ENCODE results near the gene POC5.
"Not testable (repeated sequence)": the region's sequence is repeated elsewhere in the genome, so short reads cannot be mapped to it uniquely, and the experiment has no call there.

The POC5 gene, protein sequence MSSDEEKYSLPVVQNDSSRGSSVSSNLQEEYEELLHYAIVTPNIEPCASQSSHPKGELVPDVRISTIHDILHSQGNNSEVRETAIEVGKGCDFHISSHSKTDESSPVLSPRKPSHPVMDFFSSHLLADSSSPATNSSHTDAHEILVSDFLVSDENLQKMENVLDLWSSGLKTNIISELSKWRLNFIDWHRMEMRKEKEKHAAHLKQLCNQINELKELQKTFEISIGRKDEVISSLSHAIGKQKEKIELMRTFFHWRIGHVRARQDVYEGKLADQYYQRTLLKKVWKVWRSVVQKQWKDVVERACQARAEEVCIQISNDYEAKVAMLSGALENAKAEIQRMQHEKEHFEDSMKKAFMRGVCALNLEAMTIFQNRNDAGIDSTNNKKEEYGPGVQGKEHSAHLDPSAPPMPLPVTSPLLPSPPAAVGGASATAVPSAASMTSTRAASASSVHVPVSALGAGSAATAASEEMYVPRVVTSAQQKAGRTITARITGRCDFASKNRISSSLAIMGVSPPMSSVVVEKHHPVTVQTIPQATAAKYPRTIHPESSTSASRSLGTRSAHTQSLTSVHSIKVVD

DNA sequence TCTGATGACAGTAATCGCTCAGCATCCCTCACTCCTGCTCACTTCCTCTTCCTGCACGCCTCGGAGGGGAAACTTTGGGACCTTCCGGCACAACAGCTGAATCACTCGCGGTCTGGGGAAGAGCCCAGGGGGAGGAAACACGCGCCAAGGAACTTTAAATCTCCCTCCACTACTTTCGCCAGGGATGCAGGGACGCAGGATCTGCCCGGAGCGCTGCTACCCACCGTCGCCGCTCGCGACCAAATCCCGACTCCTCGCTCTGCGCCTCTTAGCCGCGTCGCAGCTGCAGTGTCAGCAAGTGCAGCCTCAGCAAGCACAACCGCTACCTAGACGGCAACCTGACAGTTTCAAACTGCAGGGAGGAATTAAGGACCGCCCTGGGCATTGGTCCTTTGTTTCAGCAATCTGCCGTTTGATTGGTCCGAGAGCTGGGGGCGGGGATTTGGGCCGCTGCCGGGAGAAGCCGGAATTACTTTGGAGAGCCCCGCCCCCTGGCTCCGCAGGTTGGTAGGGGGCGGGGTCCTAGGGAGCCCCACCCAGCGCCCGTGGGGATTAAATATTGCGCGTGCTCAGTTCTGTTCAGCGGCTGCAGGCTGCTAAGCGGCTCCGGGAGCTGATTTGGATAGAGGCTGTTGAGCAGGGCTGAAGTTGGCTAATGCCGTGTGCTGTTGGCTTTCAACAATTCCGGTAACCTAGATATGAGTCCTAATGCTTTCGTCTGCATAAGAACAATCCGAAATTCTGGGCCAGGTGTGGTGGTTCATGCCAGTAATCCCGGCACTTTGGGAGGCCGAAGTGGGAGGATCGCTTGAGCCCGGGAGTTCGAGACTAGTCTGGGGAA is at the start of gene POC5:
Gene POC5 (minus strand): TSS at position 356 of the 841 bp plus-strand sequence. CDS start 4,500 bp downstream, outside the sequence.
- DNase-seq (ENCODE audit: low read depth, low spot score) = peak; percentile 98

DNA sequence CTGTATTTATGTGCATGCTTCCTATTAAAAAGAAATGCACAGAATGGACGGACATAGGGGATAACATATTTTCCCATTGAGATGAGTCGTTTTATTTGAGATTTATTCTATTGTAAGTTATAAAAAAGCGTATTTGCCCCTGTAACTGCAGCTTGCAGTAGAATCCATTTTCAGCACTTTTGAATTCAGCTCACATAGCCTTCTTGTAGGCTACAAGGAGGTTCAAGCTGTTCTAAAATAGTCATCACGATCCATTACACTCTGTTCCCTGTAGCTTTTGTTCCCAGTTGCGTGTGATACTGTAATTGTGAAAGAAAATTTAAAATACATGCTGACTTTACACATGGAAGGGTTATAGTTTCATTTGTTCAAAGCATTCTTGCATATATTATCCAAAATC is 40.9 kb upstream of the POC5 start:
- DNase-seq (ENCODE audit: low read depth, low spot score) = no peak

DNA sequence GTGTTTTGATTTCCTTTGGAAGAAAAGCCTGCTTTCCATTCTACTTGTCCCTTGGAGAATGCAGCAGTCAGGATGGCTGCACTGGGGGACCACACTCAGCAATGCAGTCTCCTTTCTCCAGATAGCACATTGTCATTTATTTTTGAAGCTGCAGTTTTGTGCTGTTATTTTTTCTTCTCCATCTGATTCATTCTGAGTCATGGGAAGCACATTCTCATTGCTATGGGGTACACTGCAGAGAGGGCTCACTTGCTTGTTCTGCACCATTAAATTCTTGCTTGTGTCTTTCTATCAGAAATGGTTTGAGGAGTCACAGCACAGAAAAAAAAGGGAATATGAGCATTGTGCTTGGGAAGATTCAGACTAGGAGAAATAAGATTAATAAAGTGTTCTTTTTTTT is 39.7 kb upstream of the POC5 start:
- DNase-seq (ENCODE audit: low read depth, low spot score) = peak; percentile 14

DNA sequence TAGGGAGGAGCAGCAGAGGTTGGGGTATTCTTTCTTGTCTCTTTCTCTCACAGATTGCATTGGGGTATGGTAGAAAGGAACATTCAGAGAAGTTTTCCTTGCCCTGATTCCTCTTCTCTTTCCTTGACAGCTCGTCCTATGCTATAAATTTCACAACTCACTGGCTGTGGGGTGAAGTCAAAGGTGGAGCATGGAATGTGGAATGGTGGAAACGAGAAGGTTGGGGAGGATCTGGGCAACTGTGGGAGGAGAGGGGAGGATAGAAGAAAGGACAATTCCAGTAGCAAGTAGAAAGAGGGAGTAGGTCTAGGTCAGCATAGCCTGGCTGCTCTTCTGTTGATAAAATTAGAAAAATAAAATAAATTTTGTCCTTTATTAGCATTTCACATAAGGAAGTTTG is 39.0 kb upstream of the POC5 start:
- no peak for DNase-seq (ENCODE audit: low read depth, low spot score)

DNA sequence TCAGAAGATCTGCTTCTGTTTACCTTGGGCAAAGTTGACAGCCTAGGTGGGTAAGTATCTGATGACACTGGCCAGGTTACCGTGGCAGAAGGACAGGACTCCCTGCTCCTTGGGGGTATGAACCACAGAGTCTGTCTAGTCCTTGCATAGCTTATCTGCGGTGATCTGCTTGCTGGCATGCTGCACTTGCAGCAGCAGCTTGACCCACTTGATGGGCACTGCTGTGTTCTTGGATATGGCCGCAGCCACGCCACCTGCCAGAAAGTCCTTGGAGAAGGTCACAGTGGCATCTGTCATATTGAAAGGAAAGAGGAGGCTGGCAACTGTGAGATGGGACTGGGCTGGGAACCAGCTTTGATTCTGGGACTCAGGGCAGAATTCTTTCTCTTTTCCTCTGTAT is 35.9 kb upstream of the POC5 start:
- no peak for DNase-seq (ENCODE audit: low read depth, low spot score)

DNA sequence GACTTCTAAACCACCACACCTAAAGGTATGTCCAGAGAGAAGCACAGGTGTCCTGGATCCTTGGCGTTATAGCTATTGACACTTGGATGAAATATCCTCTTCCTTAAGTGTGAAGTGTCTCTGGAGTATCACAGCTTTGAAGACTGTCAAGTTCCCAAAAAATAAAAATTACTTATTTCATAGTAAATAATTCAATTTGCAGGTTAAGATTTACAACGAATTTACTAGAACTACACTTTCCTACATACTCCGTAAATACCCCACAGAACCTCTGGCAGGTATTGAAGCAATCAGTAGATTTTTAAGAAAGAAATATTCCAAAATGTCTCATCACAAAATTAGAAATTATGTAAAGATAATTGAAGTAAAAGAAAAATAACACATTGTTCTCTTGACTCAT is 27.1 kb upstream of the POC5 start:
- no peak for DNase-seq (ENCODE audit: low read depth, low spot score)

DNA sequence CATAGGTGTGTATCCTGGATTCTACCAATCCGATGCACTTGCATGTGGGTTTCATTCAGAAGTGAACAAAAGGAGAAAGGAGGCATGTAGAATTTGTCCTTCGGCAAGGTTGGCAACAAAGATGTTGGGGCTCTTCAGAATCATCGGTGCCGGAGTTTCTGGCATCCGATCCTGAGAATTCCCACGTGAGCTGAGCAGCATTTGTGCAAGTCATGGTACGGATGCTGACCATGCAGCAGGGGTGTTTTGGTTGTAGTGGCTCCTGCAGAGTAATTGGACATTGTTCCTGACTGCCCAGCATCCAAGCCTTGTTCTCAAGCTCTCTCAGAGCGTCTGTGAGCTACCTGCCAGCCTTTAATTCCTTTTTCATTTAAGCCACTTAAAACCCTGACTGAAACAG is 19.0 kb upstream of the POC5 start:
- DNase-seq (ENCODE audit: low read depth, low spot score) = no peak

DNA sequence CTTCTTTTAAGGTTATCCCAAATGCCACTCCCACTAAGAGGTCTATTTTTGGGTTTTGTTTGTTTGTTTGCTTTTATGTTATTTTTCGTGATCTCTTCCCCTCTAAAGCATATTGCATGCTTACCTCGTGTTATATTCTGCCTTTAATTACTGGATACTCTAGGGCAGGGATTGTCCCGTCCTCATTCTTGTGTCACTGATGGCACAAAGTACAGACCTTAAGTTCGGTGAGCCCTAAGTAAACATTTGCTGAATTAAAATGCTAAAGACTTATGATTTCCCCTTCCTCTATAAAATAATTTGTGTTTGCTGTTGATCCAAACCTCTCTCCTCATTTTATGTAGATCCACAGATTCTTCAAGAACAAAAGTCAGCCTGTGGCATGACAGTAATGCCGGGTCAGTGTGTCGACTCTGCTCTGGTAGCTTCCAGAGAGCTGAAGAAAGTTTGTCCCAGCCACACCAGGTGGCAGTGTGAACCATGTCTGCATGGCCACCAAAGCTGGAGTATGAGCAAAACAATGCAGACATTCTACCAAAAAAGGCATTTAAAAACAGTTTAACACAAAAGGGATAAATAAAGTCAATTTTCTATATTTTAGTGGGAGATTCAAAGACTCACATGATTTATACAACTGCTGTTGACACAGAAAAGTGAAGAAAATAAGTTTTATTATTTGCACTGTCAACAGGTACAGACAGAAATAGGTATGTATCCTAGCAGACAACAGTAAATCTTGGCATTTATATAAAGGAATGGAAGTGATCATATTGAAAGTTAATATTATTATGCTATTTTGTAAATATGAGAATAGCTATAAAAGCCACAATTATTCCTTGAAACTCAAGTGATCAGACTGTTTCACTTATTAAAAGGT is 17.9 kb upstream of the POC5 start:
- peak; percentile 53 for DNase-seq (ENCODE audit: low read depth, low spot score)

DNA sequence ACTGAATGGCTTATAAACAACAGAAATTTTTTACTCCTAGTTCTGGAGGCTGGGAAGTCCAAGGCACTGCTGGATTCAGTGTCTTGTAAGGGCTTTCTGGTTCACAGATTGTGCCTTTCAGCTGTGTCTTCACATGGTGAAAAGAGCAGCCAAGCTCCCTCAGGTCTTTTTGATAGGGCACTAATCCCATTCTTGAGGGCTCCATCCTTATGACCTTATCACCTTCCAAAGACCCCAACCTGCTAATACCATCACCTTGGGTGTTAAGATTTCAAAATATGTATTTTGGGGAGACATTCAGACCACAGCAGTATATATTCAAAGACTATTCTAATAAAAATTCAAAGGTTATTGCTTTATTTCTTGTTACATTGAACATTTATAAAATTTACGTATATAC is 16.5 kb upstream of the POC5 start:
- DNase-seq (ENCODE audit: low read depth, low spot score) = no peak

DNA sequence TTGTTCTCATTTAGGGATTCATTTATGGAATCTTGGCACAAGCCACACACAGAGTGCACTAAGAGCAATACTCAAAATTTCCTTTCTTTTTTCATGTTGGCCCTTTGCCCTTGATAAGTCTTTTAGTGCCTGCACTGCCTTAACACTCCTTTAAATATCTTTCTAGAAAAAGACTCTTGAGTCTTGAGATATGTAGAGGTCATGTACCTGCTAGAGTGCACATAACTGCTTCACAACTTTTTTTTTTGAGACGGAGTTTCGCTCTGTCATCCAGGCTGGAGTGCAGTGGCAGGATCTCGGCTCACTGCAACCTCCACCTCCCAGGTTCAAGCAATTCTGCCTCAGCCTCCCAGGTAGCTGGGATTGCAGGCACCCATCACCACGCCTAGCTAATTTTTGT is 14.3 kb upstream of the POC5 start:
- not testable (repeated sequence) for DNase-seq (ENCODE audit: low read depth, low spot score)

DNA sequence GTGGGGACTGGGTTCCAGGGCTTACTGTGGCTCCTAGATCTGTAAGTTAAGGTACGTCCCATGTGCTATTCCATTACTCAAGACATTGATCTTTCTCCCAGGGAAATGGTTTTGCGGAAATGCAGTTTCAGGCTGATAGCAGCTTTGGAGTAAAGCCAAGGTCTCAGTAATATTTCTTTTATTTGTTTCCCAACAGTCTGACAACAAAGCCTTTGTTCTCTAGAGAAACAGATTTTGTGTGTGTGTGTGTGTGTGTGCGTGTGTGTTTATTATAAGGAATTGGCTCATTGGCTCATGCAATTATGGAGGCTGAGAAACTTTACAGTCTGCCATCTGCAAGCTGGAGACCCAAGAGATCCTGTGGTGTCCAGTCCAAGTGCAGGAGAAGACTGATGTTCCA is 12.1 kb upstream of the POC5 start:
- no peak for DNase-seq (ENCODE audit: low read depth, low spot score)

DNA sequence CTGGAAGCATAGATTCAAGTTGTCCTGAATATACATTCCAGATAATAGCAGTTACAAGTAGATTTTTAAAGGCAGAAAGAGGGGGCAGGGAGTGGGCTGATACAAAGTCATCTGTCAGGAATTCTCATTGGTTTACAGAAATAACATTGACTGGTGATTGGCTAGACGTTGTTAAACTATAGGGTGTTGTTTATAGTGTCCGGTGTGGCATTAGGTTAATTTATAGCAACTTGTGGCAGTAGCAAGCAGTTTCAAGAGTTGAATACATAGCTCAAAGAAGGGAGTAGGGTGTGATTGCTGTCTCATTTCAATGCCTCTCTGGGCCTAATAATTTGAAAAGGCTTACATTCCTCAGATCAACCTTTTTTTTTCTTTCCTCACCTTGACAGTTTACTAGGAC is 10.7 kb upstream of the POC5 start:
- no peak for DNase-seq (ENCODE audit: low read depth, low spot score)

DNA sequence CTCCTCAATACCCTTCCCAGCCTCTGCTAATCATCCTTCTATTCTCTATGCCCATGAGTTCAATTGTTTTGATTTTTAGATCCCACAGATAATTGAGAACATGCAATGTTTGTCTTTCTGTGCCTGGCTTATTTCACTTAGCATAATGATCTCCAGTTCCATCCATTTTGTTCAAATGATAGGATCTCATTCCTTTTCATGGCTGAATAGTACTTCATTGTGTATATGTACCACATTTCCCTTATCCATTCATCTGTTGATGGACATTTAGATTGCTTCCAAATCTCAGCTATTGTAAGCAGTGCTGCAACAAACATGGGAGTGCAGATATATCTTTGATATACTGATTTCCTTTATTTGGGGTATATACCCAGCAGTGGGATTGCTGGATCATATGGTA is 9.0 kb upstream of the POC5 start:
- not testable (repeated sequence) for DNase-seq (ENCODE audit: low read depth, low spot score)

DNA sequence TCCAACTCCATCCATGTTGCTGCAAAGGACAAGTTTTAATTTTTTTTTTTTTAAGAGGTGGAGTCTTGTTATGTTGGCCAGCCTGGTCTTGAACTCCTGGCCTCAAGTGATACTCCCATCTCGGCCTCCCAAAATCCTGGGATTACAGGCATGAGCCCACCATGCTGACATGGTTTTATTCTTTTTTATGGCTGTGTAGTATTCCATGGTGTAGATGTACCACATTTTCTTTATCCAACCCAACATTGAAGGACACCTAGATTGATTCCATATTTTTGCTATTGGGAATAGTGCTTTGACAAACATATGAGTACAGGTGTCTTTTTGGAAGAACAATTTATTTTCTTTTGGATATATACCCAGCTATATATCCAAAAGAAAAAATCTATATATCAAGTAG is 6.1 kb upstream of the POC5 start:
- no peak for DNase-seq (ENCODE audit: low read depth, low spot score)

DNA sequence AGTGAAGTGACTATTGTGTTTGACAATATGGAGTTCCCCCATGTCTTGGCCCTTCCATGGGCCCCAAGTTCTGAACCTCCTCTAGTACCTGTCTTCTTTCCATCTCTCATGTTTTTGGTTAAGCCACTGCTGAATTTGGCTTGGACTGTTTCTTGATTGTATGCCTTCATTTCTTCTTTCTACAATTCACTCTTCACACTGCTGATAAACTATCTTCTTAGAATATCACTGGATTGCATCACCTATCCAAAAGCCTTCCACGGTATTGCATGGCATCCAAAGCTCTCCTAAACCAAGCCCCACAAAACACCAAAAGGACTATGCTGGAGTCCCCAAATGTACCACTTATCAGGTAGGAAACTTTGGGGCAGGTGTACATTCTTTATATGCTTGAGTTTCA is 4.3 kb upstream of the POC5 start:
- DNase-seq (ENCODE audit: low read depth, low spot score) = no peak

DNA sequence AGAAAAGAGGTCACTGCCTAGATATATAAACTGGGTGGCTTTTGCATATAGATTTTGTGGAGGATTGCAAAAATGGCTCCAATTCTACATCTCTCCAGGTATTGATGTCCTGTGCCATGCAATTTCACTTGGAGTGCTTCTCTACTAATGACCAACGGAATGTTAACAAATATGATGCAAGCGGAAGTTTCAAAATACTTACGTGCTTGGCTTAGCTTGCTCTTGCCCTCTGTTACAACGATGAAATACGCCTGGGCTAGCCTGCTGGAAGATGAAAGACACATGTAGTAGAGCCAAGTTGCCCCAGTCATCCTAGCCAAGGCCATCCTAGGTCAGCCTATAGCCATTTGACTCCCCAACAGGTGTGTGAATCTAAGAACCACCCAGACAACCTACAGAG is 3.6 kb upstream of the POC5 start:
- no peak for DNase-seq (ENCODE audit: low read depth, low spot score)

DNA sequence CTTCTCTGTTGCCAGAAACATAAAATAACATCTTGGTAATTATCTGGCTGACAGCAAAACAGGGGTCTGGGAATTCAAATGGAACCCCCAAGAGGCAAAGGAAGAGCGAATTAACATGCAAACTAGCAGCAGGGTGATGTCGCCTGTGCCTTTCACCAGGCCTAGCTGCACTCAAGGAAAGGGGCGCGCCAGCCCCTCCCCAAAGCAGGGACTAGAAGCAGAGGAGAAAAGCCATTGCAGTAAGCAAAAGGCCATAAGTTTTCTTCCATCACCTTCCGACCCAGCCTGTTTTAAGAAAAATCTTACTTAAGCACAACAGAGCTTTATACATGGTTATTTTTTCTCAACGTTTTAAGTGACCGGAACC is 539 bp downstream of the POC5 start:
- no peak for DNase-seq (ENCODE audit: low read depth, low spot score)

DNA sequence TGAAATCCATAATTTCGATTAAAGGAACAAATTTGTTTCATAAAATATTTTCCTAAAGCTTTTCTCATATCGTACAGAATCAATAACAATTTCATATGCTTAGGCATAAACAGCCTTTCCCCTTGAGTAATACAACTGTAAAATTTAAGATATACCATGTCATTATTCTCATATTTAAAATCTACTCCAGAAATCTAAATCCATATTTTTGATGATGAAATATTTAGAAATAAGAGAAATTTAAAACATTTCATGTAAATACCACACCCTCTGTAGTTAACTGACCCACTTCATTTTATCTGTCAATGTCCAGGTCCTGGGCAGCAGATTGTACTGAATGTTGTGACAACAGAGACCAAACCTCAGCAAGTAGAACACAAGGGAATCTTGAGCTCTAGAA is 5.1 kb downstream of the POC5 start:
- no peak for DNase-seq (ENCODE audit: low read depth, low spot score)

DNA sequence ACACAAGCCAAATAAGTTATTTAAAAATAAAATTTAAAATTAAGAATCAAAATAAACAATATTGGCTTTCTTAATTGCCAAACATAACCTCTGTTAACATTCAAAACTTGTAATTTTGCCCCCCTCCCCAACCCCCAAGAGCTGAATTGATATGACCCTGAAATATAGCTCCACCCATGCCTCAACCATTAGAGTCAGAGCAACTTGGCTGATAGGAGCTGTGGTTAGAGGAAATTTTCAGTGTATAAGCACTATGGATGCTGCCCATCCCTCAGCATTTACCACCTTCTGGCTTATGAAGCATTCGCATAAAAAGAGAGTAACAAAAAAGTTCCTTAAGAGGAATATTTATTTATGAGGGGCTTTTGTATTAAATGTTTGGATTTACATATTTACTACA is 6.1 kb downstream of the POC5 start:
- DNase-seq (ENCODE audit: low read depth, low spot score) = no peak

DNA sequence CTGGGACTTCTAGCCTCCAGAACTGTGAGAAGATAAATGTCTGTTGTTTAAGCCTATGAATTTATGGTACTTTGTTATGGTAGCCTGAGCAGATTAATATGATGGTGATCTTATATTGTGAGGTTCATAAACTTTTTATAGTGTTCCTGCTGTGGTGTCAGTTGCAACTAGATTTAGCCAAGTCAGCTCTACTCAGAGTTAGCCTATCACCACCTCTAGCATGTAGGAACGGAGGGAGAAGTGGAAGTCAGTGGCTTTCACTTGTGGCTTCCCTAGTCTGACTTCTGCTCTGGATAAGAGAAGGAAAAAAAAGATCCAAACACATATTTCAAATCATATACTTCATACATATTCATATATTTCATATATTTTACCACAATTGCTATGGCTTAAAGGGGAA is 6.6 kb downstream of the POC5 start:
- no peak for DNase-seq (ENCODE audit: low read depth, low spot score)

DNA sequence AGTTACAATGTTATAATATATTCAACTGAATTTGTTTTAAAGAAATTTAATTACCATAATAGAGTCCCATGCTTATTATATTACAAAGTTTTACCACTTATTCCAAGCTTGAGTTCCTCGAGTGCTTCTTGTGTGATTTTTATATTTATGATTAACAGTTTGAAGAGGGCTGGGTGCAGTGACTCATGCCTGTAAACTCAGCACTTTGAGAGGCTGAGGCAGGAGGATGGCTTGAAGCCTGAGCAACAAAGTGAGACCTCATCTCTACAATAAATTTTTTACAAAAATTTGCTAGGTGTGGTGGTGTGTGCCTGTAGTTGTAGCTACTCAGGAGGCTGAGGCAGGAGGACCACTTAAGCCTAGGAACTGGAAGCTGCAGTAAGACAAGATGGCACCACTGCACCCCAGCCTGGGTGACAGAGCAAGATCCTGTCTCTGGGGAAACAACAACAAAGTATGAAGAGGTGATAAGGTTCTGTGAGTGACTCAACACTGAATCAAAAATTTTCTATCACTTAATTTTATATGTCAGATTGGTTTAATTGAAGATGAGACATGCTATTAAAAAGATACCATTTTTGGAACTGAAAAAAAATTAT is 9.2 kb downstream of the POC5 start:
- no peak for DNase-seq (ENCODE audit: low read depth, low spot score)
